HG02981 (cell line): ENCODE results near the gene NCL.
"Not testable (repeated sequence)": the region's sequence is repeated elsewhere in the genome, so short reads cannot be mapped to it uniquely, and the experiment has no call there.

Experiments
- ATAC-seq: cut with Tn5 transposase; IDR thresholded peaks from one replicate; pipeline ENCODE4 v1.9.1; 2021; ENCODE audit warnings: mild to moderate bottlenecking, moderate library complexity; ENCODE audit not compliant: unreplicated experiment

Gene NCL

GRCh38 chr2:231407686-231408085 lies 56.6 kb downstream of the NCL start:
- not testable (repeated sequence) for ATAC-seq

GRCh38 chr2:231405601-231406367 lies 58.5 kb downstream of the NCL start:
- ATAC-seq = not testable (repeated sequence)

- ATAC-seq = not testable (repeated sequence)
Observed at GRCh38 chr2:231404183-231404578, 60.1 kb downstream of the NCL start.
